DND-41 (cell line): ENCODE data around the gene PARPBP.
"Not testable (repeated sequence)": the region's sequence is repeated elsewhere in the genome, so short reads cannot be mapped to it uniquely, and the experiment has no call there.

Source experiments
- CTCF ChIP-seq: IDR thresholded peaks from 2 replicates; pipeline ENCODE4 v1.5.1; 2012; ENCODE audit warnings: borderline replicate concordance, low read length, moderate library complexity, mild to moderate bottlenecking; ENCODE audit not compliant: poor library complexity, severe bottlenecking; ENCODE audit errors: extremely low read depth
- EZH2 ChIP-seq: IDR thresholded peaks from 3 replicates; pipeline ENCODE4 v1.6.1; 2012; ENCODE audit warnings: borderline replicate concordance, low read depth, mild to moderate bottlenecking, moderate library complexity, low read length, inconsistent platforms; ENCODE audit not compliant: severe bottlenecking

GRCh38 chr12:102131442-102131841 lies 11.5 kb downstream of the PARPBP start:
- TF ChIP-seq CTCF, EZH2: not testable (repeated sequence)
